Inferior parietal cortex (tissue), 1 donor: Measurements from ENCODE around the gene IRAK1.

Source experiments
- DNase-seq: peaks from one replicate; pipeline ENCODE4 v3.0.0-alpha.2; 2016; ENCODE audit errors: extremely low spot score

Gene IRAK1

DNA sequence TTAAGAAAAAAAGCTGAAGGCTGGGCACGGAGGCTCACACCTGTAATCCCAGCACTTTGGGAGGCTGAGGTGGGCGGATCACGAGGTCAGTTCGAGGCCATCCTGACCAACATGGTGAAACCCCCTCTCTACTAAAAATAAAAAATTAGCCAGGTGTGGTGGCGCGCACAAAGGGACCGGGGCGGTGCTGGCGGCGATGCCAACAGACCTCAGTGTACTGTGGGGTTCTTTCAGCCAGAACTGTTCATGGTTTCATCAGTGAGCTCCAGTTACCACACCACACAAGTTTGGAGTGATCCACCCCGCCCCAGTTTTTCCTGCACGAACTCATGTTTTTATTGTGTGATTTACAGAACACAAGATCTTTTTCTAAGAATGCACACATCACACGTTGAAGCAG lies 21.2 kb upstream of the IRAK1 start:
- no peak for DNase-seq

DNA sequence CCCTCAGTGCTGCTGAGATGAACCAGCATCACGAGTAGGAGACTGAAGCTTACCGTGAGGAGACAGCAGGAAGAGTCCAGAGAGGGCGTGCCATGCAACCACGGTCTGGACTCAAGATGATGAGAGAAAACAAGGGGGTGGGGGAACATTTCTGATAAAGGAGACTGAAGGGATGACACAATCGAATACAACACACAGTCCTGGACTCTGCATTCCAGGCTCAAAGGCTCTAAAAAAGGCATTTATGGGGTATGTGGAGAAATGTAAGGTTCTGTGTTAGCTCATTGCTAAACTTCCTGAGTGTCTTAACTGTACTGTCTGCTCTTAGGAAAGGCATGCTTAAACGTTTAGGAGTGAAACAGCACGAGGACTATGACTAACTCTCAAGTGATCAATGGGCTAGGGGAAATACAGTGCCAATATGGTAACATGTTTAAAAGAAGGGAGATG lies 20.6 kb upstream of the IRAK1 start:
- DNase-seq: no peak

- no peak for DNase-seq
Observed at GRCh38 chrX:154039577-154039976, 19.9 kb upstream of the IRAK1 start.

DNA sequence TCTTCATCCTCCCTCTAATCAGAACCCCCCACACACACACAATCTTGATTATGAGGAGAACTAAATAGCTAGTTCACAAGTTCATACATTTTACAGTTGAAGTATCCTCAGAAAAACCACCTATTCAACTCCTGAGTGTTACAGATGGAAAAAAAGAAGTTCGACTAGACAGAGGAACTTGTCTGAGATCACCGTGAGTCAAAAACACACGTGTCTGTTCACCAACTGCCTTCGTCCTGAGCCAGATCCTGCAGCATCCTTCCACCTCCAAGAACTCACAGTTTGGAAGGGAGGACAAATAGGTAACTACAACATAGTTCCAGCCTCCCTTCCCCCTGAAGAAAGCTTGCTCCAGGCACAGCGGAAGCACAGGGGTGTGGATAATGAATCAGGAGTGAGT lies 19.0 kb upstream of the IRAK1 start:
- DNase-seq: no peak

- no peak for DNase-seq
Observed at GRCh38 chrX:154037754-154038153, 18.1 kb upstream of the IRAK1 start.

- no peak for DNase-seq
Observed at GRCh38 chrX:154036513-154036912, 16.8 kb upstream of the IRAK1 start.

DNA sequence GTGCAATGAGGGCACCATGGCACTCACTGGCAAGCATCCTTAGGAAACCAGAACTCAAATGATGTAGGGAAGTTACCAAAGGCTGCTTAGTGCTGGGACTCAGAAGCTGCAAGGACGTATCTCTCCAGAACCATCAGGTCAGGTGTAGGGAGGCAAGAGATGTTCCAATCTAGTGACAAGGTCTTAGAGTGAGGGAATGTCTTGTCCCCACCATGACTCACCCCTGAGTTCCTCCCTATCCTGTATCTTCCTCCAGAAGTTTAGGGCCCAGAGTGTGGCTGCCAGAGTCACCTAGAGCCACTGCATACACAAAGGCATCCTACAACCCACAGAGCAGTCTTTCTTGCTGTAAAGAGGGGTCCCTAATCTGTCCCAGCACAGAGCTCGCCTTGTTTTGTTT lies 14.1 kb upstream of the IRAK1 start:
- no peak for DNase-seq

DNA sequence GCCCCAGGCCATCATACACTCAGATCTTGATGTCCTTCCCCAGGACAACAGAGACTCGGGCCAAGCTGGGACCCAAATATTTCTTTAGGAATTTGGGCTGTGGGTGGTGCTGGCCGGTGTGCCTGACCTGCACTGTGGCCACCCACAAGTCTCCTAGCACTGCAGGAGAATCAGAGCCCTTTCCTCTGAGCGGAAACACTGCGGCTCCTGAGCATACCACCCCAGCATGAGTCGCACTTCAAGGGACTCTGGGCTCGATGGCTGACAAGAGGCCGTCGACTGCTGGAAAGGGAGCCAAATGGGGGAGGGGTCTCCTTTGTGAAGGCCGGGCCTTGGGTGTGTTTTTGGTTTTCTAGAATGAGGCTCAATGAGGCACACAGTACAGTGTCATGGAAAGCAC lies 13.0 kb upstream of the IRAK1 start:
- no peak for DNase-seq

DNA sequence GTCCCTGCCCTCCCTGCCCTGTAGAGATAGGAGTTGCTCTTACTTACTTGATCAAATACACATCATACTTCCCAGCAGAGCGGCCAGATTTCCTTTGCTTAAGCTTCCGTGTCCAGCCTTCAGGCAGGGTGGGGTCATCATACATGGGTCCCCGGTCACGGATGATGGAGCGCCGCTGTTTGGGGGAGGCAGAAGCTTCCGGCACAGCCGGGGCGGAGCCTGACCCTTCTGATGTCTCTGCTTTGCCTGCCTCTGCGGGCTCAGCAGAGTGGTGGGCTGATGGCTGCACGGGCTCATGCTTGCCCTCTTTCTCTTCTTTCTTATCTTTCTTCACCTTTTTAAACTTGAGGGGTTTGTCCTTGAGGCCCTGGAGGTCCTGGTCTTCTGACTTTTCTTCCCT lies 12.5 kb upstream of the IRAK1 start:
- no peak for DNase-seq

- no peak for DNase-seq
Observed at GRCh38 chrX:154030715-154031305, 11.1 kb upstream of the IRAK1 start.

- DNase-seq: no peak
Observed at GRCh38 chrX:154030266-154030665, 10.6 kb upstream of the IRAK1 start.

DNA sequence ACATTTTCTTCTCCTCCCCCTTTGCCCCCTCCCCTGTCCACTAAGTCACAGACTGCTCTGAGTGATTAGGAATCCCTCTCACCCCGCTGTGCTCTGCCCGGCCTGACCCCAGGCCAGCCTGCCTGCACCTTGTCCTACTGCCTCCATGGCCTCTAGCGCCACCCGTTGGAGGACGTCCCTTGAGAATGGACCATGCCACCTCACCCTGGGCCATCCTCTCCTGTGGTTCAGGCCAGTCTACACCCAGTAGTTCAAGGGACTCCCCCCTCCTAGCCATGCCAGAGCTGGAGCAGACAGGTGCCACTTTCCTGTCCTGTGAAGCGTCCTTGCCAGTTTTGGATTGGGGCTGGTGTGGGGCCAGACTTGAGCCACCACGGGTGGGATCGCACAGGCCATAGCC lies 9.7 kb upstream of the IRAK1 start:
- no peak for DNase-seq

DNA sequence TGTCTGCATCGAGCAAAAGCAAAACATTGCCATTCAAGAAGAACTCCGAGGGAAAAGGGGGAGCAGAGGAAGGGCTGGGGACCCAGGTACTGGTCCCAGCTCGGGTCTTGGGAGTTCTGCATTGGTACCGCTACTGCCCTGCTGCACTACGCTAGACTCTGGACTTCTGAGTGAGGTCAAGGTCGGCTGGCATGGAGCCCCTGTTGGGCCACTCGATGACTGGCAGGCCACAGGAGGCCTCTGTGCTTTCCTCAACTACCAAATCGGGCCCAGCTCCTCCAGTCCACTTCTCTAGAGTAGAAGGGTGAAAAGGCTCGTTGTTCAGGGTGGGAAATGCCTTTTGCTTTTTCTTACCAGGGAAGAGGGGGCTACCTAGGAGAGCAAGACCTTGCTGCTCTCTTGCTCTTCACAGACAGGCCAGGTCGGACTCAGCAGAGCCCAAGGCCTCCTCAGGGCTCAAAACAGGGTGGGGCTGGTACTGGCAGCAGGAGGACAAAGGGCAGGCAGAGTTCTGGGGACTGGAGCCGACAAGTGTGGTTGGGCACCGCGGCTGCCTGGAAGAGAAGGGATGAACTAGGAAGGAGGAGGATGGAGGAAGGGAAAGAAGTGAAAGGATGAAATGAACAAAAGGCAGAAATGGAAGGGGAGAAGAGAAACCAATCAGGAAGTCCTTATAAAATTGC lies 8.9 kb upstream of the IRAK1 start:
- DNase-seq: no peak

DNA sequence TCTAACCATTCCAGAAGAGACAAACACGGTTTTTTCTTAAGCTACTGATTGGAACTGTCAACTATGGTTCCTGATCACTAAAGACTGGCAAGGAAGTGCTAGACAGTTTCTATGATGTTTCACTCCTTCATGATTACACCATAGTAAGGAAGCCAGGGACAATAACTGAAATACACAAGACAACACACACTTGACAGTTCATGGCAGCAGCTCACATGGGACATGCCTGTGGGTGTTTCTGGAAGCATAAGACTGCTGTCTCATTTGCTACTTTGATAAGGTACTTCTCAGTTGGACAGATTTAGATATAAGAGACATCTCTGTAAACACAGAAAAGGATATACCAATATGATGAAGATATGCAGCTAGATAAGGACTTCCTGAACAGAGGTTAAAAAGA lies 8.3 kb upstream of the IRAK1 start:
- DNase-seq: no peak

- no peak for DNase-seq
Observed at GRCh38 chrX:154027022-154027402, 7.3 kb upstream of the IRAK1 start.

GRCh38 chrX:154026136-154027021 lies 6.7 kb upstream of the IRAK1 start:
- DNase-seq: no peak

DNA sequence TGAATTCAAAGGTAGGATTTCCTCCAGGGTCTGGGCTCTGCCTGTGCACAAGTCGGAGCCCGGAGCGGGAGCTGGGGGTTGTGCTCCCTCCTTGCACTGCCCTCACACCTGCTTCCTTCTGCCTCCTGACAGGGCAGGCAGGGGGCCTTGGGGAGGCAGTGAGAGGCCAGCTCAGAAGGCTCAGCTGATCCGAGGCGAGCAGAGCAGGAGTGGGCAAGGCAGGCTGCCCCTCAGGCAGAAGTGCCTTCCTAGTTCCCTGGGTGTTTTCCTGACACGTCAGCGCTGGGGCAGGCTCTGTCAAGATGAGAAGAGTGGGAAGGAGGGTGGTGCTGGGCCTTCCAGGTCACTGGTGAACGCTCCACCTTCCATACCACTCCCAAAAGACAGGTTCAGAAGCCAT lies 5.5 kb upstream of the IRAK1 start:
- DNase-seq: no peak

DNA sequence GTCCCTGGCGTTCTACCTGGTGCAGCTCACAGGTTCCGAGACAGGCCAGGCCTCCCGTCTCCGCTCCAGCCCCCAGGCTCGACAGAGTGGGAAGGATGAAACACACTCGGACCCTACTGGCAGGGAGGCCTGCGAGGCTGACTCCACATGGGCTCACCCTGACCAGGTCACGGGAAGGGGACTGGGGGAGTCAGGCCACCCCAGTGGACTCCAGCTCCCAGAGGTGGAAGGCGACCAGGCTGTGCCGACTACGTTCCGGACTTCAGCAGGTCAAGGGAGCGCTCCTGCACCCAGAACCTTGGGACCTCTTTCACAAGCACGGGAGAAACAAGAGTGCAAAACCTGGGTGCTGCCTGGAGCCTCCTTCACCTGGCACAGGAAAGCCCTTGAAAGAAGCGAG lies 4.6 kb upstream of the IRAK1 start:
- DNase-seq: no peak

DNA sequence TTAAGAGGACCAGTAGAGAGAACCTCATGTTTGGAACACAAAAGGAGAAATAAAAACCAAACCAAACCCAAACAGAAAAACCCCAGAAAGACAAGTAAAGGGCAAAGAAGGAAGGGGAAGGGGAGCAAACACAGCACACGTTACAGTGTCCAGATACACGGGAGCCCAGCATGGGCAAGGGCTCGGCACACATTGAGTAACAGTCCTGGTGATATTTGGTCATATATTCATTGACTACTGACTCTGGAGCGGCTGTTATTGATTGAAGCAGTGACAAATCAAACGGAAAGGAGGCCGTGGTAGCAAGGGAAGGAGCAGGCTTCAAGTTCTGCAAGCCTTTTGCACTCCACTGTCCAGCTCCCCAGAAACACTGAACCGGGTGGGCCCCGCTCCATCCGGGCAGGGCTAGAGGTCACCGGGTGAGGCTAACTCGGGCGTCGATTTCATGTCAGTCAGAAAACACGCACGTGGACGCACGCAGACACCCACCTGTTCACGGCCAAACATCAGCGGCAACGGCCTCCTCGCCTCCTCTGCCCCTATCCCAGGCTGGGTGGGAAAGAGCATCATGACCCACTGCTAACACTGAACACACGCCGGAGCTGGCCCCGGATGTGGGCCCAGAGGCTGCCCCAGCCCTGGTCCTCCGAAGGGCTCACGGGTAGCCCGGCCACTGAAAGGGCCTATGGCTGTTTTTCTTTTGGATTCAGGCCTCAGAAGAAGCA lies 3.7 kb upstream of the IRAK1 start:
- DNase-seq: no peak

- DNase-seq: no peak
Observed at GRCh38 chrX:154022108-154022507, 2.4 kb upstream of the IRAK1 start.

DNA sequence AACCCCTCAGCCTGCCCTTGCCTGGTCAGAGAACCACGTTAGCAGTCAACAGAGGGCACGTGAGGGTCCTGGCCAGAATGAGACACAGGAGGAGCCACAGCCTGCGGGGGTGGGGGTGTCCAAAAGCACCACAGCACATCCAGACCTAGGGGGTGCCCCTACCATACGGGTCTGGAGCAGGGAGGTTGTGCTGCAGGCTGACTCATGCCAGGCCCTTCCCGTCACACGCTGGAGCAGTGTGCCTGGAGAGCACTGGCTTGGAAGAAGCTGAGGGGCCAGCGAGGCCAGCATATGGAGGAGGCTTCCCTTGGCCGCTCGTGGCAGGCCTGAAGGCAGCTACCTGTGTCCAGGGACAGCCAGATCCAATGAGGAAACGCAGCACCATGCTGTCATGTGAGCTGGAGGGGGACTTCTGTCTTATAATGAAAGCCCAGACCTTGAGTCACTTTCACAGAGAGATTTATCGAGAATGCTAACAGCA lies 1.5 kb upstream of the IRAK1 start:
- no peak for DNase-seq

GRCh38 chrX:154020536-154021115 lies 924 bp upstream of the IRAK1 start:
- no peak for DNase-seq
